Spleen (tissue), 11 donors: Measurements from ENCODE around the gene C16orf90. TPM values are rescaled to one million over a fixed set of nuclear protein-coding genes. Genes with fewer than 3 reads are reported as not detected.

Experiments
- DNase-seq: peaks from one replicate; pipeline ENCODE4 v3.0.0-alpha.2; 2020
- H3K27ac ChIP-seq, 8 donors: fragments of 200-600 bp; sonication (generic) in 7 of 8; 1 replicate in 4 of 8; 2 replicates in 4 of 8; pipeline versions ENCODE4 v1.5.0 to v1.8.0; 2016 to 2021; ENCODE audit warnings: inconsistent platforms in 4 of 8, mild to moderate bottlenecking in 4 of 8, moderate library complexity in 1 of 8
- H3K27me3 ChIP-seq, 7 donors: fragments of 200-600 bp; sonication (generic) in 6 of 7; replicated peaks in 1 of 7; 1 replicate in 4 of 7; 2 replicates in 3 of 7; pipeline versions ENCODE4 v1.5.0 to v1.8.0; 2016 to 2021; ENCODE audit warnings: inconsistent platforms in 3 of 7, mild to moderate bottlenecking in 1 of 7
- H3K36me3 ChIP-seq, 6 donors: fragments of 200-600 bp; sonication (generic) in 5 of 6; 1 replicate in 4 of 6; 2 replicates in 2 of 6; pipeline versions ENCODE4 v1.5.0 to v1.8.0; 2016 to 2021; ENCODE audit warnings: inconsistent platforms in 2 of 6
- H3K4me1 ChIP-seq, 6 donors: fragments of 200-600 bp; sonication (generic) in 5 of 6; 1 replicate in 3 of 6; 2 replicates in 3 of 6; pipeline versions ENCODE4 v1.5.0 to v1.8.0; 2016 to 2021; ENCODE audit warnings: inconsistent platforms in 3 of 6
- H3K4me3 ChIP-seq, 8 donors: fragments of 200-600 bp; sonication (generic) in 7 of 8; 1 replicate in 4 of 8; 2 replicates in 4 of 8; pipeline versions ENCODE4 v1.5.0 to v1.8.0; 2016 to 2021; ENCODE audit warnings: inconsistent platforms in 4 of 8, mild to moderate bottlenecking in 4 of 8, moderate library complexity in 2 of 8
- H3K9me3 ChIP-seq, 8 donors: fragments of 200-600 bp; sonication (generic) in 7 of 8; 1 replicate in 4 of 8; 2 replicates in 4 of 8; pipeline versions ENCODE4 v1.5.0 to v1.8.0; 2016 to 2021; ENCODE audit warnings: inconsistent platforms in 4 of 8
- POLR2A ChIP-seq, 3 donors: fragments of 450-650 bp; IDR thresholded peaks; one replicate each; pipeline ENCODE4 v1.5.1; 2017; ENCODE audit warnings: antibody characterized with exemption in 3 of 3, mild to moderate bottlenecking in 1 of 3
- POLR2AphosphoS5 ChIP-seq, 3 donors: sonication (generic); formaldehyde crosslinking; IDR thresholded peaks; one replicate each; pipeline ENCODE4 v1.5.1; 2017; ENCODE audit warnings: antibody characterized with exemption in 3 of 3
- WGBS, 5 donors: extraction: QIAGEN DNeasy Blood & Tissue Kit in 3 of 5; methylation state at CpG; one replicate each; pipeline versions ENCODE4 v1.1.5 to v1.1.7; 2013 to 2018; 5-methylcytosine and 5-hydroxymethylcytosine counted together
- intact Hi-C: fragments of 100-400 bp; cut with DNase I; formaldehyde crosslinking; loops from one replicate; pipeline ENCODE4 v1.15.0; 2023; ENCODE audit warnings: low total_unique reads
- polyA plus RNA-seq, 3 donors: library from polyadenylated mRNA; stranded (reverse); fragments of 200-250 nt; gene quantifications; one replicate each; pipeline ENCODE4 v1.2.1, GENCODE V29; 2013
- total RNA-seq, 7 donors: library from RNA; depleted of rRNA in 3 of 7; stranded (reverse); fragments of >200 nt in 3 of 7; fragmentation: NEBNext Ultra II Directional in 4 of 7; extraction: Animal tissue kit (Norgen Biotek cat#: 25700) in 4 of 7; gene quantifications; one replicate each; pipeline versions ENCODE4 v1.1.0 to v1.2.1, GENCODE V29; 2016 to 2021
- TF ChIP-seq, protein P1 (sequence below), 11 experiments: fragments of 200-600 bp in 7 of 11; fragments of 450-650 bp in 4 of 11; sonication (generic) in 4 of 11; IDR thresholded peaks in 8 of 11; conservative IDR thresholded peaks in 3 of 11; 1 replicate in 7 of 11; 2 replicates in 4 of 11; pipeline versions ENCODE4 v1.4.0 to v1.8.0; 2016 to 2021; ENCODE audit warnings: antibody characterized with exemption in 11 of 11, inconsistent platforms in 4 of 11, mild to moderate bottlenecking in 1 of 11
- donor health status: healthy with polysubstance abuse.
- donor health status: DM: no; HTN: no; CAD: no; lungs with moderate emphysema.
- donor health status: DM: no; HTN: no; CAD: no.
- donor health status: Bipolar disorder and iron deficiency.
- donor health status: healthy.
- donor health status: DM: no; HTN: no; CAD: no.
- donor health status: DM: yes; HTN: yes; CAD: no.

The C16orf90 gene
- total and polyA plus RNA-seq, 10 donors: not detected

DNA sequence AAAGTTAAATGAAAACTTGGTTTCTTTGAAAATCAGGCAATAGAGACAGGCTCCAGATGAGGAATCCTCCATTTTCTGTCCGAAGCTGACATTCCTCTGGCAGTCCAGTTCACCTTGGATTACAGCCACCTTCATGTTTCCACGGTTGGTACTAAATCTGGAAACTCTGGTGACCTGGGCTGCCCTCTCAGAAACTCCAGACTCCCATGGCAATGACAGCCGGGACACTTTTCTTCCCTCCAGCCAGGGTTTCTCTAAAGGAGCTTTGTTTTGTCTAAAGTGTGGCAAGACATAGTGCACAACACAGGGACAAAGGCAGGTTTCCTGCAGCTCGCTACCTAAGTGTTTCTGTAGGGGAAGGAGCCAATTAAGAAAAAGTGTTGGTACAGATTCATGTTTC, 41.6 kb upstream of the C16orf90 start:
- no peak for DNase-seq
- Histone ChIP-seq H3K4me3 (no peak overlapping the region), H3K27ac (no peak overlapping the region), H3K36me3 (peaks cover 0 to 81% (median 48%) of the 10 kb centered on the region in 6 donors), H3K4me1 (no peaks in the 10 kb centered on the region), H3K27me3 (no peaks in the 10 kb centered on the region), H3K9me3 (no peaks in the 10 kb centered on the region)
- intact Hi-C loops: no loop called here
- no peak for TF ChIP-seq POLR2A (IDR thresholded peaks at IDR 0.05)
- TF ChIP-seq, protein P1, sequence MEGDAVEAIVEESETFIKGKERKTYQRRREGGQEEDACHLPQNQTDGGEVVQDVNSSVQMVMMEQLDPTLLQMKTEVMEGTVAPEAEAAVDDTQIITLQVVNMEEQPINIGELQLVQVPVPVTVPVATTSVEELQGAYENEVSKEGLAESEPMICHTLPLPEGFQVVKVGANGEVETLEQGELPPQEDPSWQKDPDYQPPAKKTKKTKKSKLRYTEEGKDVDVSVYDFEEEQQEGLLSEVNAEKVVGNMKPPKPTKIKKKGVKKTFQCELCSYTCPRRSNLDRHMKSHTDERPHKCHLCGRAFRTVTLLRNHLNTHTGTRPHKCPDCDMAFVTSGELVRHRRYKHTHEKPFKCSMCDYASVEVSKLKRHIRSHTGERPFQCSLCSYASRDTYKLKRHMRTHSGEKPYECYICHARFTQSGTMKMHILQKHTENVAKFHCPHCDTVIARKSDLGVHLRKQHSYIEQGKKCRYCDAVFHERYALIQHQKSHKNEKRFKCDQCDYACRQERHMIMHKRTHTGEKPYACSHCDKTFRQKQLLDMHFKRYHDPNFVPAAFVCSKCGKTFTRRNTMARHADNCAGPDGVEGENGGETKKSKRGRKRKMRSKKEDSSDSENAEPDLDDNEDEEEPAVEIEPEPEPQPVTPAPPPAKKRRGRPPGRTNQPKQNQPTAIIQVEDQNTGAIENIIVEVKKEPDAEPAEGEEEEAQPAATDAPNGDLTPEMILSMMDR (IDR thresholded peaks at IDR 0.05 in 8 of 11, conservative IDR thresholded peaks at IDR 0.05 in 3 of 11): no peak
- TF ChIP-seq POLR2AphosphoS5 (IDR thresholded peaks at IDR 0.05): no peak
- WGBS, 5 donors: 82 to 94% (median 86%) methylated on average over 4 of the region's 4 CpGs

DNA sequence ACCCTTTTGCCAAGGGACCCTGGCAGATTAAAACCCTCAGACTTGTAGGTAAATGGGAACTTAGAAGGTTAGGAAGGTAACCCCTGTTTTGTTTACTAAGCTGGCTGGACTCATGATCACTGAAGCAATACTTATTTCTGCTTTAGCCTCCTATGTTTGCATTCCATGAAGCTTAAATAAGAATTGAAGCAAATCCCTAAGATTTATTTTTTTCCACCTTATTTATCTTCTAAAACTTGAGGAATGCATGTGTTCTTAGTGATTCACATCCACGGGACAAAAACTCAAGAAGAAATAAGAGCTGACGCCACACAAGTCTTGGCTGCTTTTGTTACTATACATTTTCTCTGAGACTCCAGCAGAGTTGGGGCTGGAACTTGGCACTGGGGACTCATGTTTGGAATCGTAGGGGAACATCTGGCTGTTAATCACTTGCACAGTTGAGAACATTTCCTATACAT, 41.0 kb upstream of the C16orf90 start:
- no peaks in the 10 kb centered on the region for H3K9me3 ChIP-seq
- no peaks in the 10 kb centered on the region for H3K27me3 ChIP-seq
- no peak overlapping the region for H3K4me3 ChIP-seq
- DNase-seq: no peak
- no peaks in the 10 kb centered on the region for H3K4me1 ChIP-seq
- TF ChIP-seq POLR2A (IDR thresholded peaks at IDR 0.05) (no peak), POLR2AphosphoS5 (IDR thresholded peaks at IDR 0.05) (no peak)
- TF ChIP-seq, protein P1 (IDR thresholded peaks at IDR 0.05 in 8 of 11, conservative IDR thresholded peaks at IDR 0.05 in 3 of 11): no peak
- H3K36me3 ChIP-seq: peaks cover 0 to 81% (median 45%) of the 10 kb centered on the region in 6 donors
- 87 to 96% (median 92%) methylated on average over 3 of the region's 3 CpGs for WGBS, 5 donors
- H3K27ac ChIP-seq: no peak overlapping the region
- intact Hi-C loops: no loop called here

DNA sequence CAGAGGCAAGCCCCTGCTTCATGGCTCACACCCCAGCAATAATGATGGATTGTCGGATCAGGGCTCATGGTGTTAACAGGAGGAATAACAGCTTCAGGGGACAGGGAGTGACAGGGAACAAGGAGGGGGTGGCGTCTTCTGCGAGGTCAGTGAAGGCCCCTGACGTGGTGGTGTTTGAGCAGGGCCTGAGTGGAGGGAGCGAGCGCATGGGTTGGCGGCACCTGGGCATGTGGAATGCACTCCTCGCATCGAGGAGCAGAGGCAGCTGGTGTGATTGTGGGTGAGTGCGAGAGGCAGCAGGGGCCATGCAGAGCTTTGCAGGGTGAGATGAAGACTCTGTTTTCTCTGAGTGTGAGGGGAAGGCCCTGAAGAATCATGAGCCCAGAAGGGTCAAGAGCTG, 38.8 kb upstream of the C16orf90 start:
- intact Hi-C loops: no loop called here
- Histone ChIP-seq H3K27ac (no peak overlapping the region), H3K4me3 (no peak overlapping the region), H3K4me1 (no peaks in the 10 kb centered on the region), H3K27me3 (no peaks in the 10 kb centered on the region), H3K36me3 (peaks cover 4 to 74% (median 41%) of the 10 kb centered on the region in 6 donors), H3K9me3 (no peaks in the 10 kb centered on the region)
- DNase-seq: no peak
- 93 to 96% (median 95%) methylated on average over 10 of the region's 10 CpGs for WGBS, 5 donors
- TF ChIP-seq POLR2A (IDR thresholded peaks at IDR 0.05) (no peak), POLR2AphosphoS5 (IDR thresholded peaks at IDR 0.05) (peak in 1 of 3 donors; percentile 51)
- TF ChIP-seq, protein P1 (IDR thresholded peaks at IDR 0.05 in 8 of 11, conservative IDR thresholded peaks at IDR 0.05 in 3 of 11): no peak

DNA sequence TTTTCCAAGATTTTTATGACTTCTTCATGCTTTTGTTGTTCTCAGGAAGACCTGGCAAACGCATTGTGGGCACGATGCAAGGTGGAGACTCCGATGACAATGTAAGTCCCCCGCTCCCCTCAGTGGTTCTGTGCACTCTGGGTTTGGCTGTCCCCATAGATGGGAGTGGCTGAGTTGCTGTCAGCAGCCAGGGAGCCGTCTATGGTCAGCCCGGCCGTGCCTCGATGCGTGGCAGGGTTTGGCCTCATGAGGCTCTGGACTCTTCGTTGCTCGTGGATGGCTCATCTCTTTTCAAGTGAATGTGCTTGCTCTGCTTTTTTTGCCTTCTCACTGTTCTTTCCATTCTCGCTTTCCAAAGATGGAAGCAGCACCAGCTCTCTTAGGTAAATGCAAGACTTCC, 37.5 kb upstream of the C16orf90 start:
- 93 to 98% (median 94%) methylated on average over 12 of the region's 12 CpGs for WGBS, 5 donors
- no peak overlapping the region for H3K4me3 ChIP-seq
- H3K27ac ChIP-seq: no peak overlapping the region
- H3K36me3 ChIP-seq: peaks cover 4 to 71% (median 35%) of the 10 kb centered on the region in 6 donors
- no peaks in the 10 kb centered on the region for H3K27me3 ChIP-seq
- TF ChIP-seq POLR2A (IDR thresholded peaks at IDR 0.05) (no peak), POLR2AphosphoS5 (IDR thresholded peaks at IDR 0.05) (no peak)
- TF ChIP-seq, protein P1 (IDR thresholded peaks at IDR 0.05 in 8 of 11, conservative IDR thresholded peaks at IDR 0.05 in 3 of 11): no peak
- no peak for DNase-seq
- intact Hi-C loops: no loop called here
- no peaks in the 10 kb centered on the region for H3K9me3 ChIP-seq
- H3K4me1 ChIP-seq: peaks cover 0 to under 1% (median 0%) of the 10 kb centered on the region in 6 donors
